Measurements from ENCODE around the gene IKZF2. TPM values are rescaled to one million over a fixed set of nuclear protein-coding genes. Genes with fewer than 3 reads are reported as not detected.

Gene IKZF2
- total and polyA plus RNA-seq, 9 donors: 0.52 to 7.4 (median 5.0) TPM

DNA sequence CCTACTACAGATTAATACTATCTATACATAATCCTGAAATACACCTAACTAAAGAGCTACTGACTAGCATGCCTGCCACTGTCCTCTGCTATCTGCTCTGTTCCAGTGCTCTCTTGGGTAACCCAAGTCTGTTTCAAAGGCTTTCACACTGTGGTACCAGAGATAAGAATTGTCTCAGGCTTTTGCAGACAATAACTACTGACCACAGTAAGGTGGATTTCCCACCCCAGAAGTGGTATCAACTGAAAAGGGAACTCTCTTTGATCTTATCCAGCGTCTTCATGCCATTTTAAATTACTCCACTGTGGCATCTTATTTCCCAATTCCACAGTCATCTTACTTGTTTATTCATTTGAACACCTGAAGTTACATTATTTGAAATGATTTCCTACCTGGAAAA, 190.2 kb downstream of the IKZF2 start:
- Histone ChIP-seq H3K4me1 (ENCODE audit: insufficient read depth) (no peaks in the 10 kb centered on the region), H3K27ac (no peak overlapping the region), H3K36me3 (no peaks in the 10 kb centered on the region), H3K9me3 (no peaks in the 10 kb centered on the region), H3K27me3 (no peaks in the 10 kb centered on the region), H3K4me3 (no peak overlapping the region)
- no peak for DNase-seq
- intact Hi-C loops (cut with DNase I): no loop called here
- WGBS, 3 donors: 86 to 94% (median 89%) methylated on average over 1 of the region's 1 CpG
- no peak for TF ChIP-seq EP300 (IDR thresholded peaks at IDR 0.05)
- no peak for TF ChIP-seq POLR2A (IDR thresholded peaks at IDR 0.05)
- TF ChIP-seq, protein P1, sequence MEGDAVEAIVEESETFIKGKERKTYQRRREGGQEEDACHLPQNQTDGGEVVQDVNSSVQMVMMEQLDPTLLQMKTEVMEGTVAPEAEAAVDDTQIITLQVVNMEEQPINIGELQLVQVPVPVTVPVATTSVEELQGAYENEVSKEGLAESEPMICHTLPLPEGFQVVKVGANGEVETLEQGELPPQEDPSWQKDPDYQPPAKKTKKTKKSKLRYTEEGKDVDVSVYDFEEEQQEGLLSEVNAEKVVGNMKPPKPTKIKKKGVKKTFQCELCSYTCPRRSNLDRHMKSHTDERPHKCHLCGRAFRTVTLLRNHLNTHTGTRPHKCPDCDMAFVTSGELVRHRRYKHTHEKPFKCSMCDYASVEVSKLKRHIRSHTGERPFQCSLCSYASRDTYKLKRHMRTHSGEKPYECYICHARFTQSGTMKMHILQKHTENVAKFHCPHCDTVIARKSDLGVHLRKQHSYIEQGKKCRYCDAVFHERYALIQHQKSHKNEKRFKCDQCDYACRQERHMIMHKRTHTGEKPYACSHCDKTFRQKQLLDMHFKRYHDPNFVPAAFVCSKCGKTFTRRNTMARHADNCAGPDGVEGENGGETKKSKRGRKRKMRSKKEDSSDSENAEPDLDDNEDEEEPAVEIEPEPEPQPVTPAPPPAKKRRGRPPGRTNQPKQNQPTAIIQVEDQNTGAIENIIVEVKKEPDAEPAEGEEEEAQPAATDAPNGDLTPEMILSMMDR (IDR thresholded peaks at IDR 0.05): no peak

DNA sequence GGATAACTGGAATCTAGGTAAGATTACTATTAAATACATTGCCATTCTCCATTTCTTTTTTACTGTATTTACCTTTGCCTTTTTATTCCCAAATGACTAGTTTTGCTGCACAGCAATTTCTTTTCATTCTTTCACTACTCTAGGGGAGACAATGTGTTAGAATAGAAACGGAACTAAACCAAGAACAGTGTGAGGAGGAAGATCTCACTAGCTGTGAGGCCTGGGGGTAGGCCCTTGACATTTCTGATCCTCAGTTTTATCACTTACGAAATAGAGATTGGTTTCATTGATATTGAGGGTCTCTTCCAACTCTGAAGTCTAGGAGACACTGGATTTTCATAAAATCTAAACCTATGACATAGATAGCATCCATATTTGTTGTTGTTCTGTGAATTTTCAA, 191.1 kb downstream of the IKZF2 start:
- no peak overlapping the region for H3K27ac ChIP-seq
- H3K4me3 ChIP-seq: no peak overlapping the region
- DNase-seq: no peak
- TF ChIP-seq EP300 (IDR thresholded peaks at IDR 0.05) (no peak), POLR2A (IDR thresholded peaks at IDR 0.05) (no peak)
- TF ChIP-seq, protein P1 (IDR thresholded peaks at IDR 0.05): no peak
- intact Hi-C loops (cut with DNase I): no loop called here
- no peaks in the 10 kb centered on the region for H3K36me3 ChIP-seq
- no peaks in the 10 kb centered on the region for H3K27me3 ChIP-seq
- WGBS, 3 donors: 58 to 84% (median 60%) methylated on average over 2 of the region's 2 CpGs
- H3K4me1 ChIP-seq (ENCODE audit: insufficient read depth): no peaks in the 10 kb centered on the region
- H3K9me3 ChIP-seq: no peaks in the 10 kb centered on the region

DNA sequence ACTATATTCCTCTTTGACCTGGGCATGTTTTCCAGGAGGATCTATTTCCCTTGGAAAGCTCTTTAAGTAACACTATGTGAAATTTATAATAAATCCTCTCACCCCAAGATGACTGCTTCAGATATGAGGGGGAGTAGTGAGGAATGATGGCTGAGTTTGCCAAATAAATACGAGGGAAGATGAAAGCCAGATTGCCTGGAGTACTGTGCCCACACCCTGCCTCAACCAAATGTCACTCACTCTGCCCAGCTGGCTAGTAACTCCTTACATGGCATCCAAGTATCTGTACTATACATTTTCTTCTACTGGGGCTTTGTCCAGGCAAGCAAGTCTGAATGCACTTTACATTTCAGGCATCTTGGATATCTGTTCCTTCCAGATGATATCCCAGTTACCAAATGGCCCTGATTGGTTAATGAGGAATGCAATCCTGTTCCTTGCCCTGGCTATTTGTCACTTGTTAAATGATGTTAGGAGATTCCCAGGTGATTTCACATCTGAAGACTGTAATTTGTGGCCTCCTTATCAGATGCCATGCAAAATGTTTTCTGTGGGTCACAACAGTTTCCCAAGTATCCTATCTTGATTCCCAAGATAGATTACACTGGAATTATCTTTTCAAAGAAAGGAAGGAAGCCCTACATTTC, 191.8 kb downstream of the IKZF2 start:
- 10 to 29% (median 29%) methylated on average over 1 of the region's 1 CpG for WGBS, 3 donors
- Histone ChIP-seq H3K4me3 (no peak overlapping the region), H3K9me3 (no peaks in the 10 kb centered on the region), H3K4me1 (ENCODE audit: insufficient read depth) (no peaks in the 10 kb centered on the region), H3K36me3 (no peaks in the 10 kb centered on the region), H3K27me3 (no peaks in the 10 kb centered on the region), H3K27ac (no peak overlapping the region)
- TF ChIP-seq POLR2A (IDR thresholded peaks at IDR 0.05) (no peak), EP300 (IDR thresholded peaks at IDR 0.05) (no peak)
- TF ChIP-seq, protein P1 (IDR thresholded peaks at IDR 0.05): no peak
- intact Hi-C loops (cut with DNase I): no loop called here
- DNase-seq: no peak

DNA sequence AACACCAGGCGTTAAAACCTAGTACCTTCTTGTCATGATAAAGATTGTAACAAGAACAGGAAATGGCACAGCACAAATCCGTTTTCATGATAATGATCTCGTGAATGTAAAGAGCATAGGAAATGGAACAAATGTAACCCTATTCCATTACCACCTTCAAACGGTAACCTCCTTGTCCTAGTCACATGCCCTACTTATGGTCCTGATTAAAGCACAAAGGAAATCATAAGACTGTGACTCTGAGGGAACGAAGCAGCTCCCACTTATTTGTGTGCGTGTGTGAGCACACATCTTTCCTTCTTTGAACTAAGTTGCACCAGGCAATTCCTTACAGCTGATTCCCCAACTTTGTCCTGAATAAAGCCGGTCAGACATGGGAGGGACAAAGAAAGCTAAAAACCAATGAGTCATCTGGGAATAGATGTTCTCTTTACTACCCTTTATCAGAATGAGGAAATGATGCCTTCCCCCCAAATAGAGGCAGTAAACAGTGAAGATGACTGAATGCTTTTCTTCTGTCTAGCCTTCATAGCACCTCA, 192.6 kb downstream of the IKZF2 start:
- TF ChIP-seq EP300 (IDR thresholded peaks at IDR 0.05) (no peak), POLR2A (IDR thresholded peaks at IDR 0.05) (no peak)
- TF ChIP-seq, protein P1 (IDR thresholded peaks at IDR 0.05): no peak
- DNase-seq: no peak
- intact Hi-C loops (cut with DNase I): no loop called here
- Histone ChIP-seq H3K27me3 (no peaks in the 10 kb centered on the region), H3K27ac (no peak overlapping the region), H3K4me3 (no peak overlapping the region), H3K9me3 (no peaks in the 10 kb centered on the region), H3K36me3 (no peaks in the 10 kb centered on the region), H3K4me1 (ENCODE audit: insufficient read depth) (no peaks in the 10 kb centered on the region)
- WGBS, 3 donors: 85 to 90% (median 88%) methylated on average over 7 of the region's 7 CpGs

Data from ovary (tissue), 9 donors.